Caco-2 (cell line): ENCODE measurements around the gene SQSTM1. TPM values are rescaled to one million over a fixed set of nuclear protein-coding genes. Genes with fewer than 3 reads are reported as not detected.
"Not testable (repeated sequence)": the region's sequence is repeated elsewhere in the genome, so short reads cannot be mapped to it uniquely, and the experiment has no call there.

ENCODE experiments used
- BruUV-seq: library from RNA; stranded (reverse); fragments of 400-500 nt; replicated peaks from 2 replicates; lab custom pipeline; 2021; lab: Mats Ljungman, UMichigan
- CTCF ChIA-PET: fragments of 300-600 bp; sonication (Branson Sonifier 250); formaldehyde crosslinking; loops from one replicate; lab custom pipeline; 2022; ENCODE audit warnings: antibody characterized with exemption; lab: Charles Lee
- POLR2A ChIA-PET: fragments of 300-600 bp; sonication (Branson Sonifier 250); formaldehyde crosslinking; loops from one replicate; lab custom pipeline; 2022; ENCODE audit warnings: antibody characterized with exemption; lab: Charles Lee
- DNase-seq, 2 experiments: peaks; one replicate each; pipeline versions ENCODE4 v3.0.0 to v3.0.0-alpha.2; 2020 to 2022
- H3K27me3 ChIP-seq: replicated peaks from 2 replicates; pipeline ENCODE4 v1.6.0; 2011; ENCODE audit warnings: low read length; ENCODE audit not compliant: control insufficient read depth, insufficient read depth
- H3K36me3 ChIP-seq: 2 replicates; pipeline ENCODE4 v1.5.1; 2011; ENCODE audit warnings: low read length; ENCODE audit not compliant: control insufficient read depth, insufficient read depth
- H3K4me1 ChIP-seq: fragments of 250-450 bp; sonication (Bioruptor Pico); 2 replicates; pipeline ENCODE4 v1.5.1; 2020; ENCODE audit warnings: mild to moderate bottlenecking
- H3K4me3 ChIP-seq: 2 replicates; pipeline ENCODE4 v1.5.1; 2011; ENCODE audit warnings: low read depth, mild to moderate bottlenecking, control low read depth, low read length
- H3K9me3 ChIP-seq: fragments of 250-450 bp; sonication (Bioruptor Pico); 2 replicates; pipeline ENCODE4 v1.5.1; 2020; ENCODE audit warnings: mild to moderate bottlenecking, moderate library complexity
- H3K27ac Mint-ChIP-seq: one replicate; pipeline ENCODE4 v1.8.0; 2022; ENCODE audit warnings: mixed read lengths; ENCODE audit not compliant: unreplicated experiment
- H3K27me3 Mint-ChIP-seq: one replicate; pipeline ENCODE4 v1.8.0; 2022; ENCODE audit warnings: mixed read lengths; ENCODE audit not compliant: insufficient read depth, unreplicated experiment
- H3K36me3 Mint-ChIP-seq: one replicate; pipeline ENCODE4 v1.8.0; 2022; ENCODE audit warnings: mild to moderate bottlenecking, mixed read lengths; ENCODE audit not compliant: insufficient read depth, unreplicated experiment
- H3K4me1 Mint-ChIP-seq: one replicate; pipeline ENCODE4 v1.8.0; 2022; ENCODE audit warnings: low read depth, mixed read lengths; ENCODE audit not compliant: unreplicated experiment
- H3K4me3 Mint-ChIP-seq: one replicate; pipeline ENCODE4 v1.8.0; 2022; ENCODE audit warnings: mild to moderate bottlenecking, moderate library complexity, mixed read lengths; ENCODE audit not compliant: unreplicated experiment
- H3K9me3 Mint-ChIP-seq: one replicate; pipeline ENCODE4 v1.8.0; 2022; ENCODE audit warnings: mixed read lengths; ENCODE audit not compliant: unreplicated experiment
- CTCF ChIP-seq, 2 experiments: fragments of 200-600 bp in 1 of 2; IDR thresholded peaks; 1 replicate in 1 of 2; 2 replicates in 1 of 2; pipeline versions ENCODE4 v1.5.1 to v1.8.0; 2011 to 2022; ENCODE audit warnings: antibody characterized with exemption in 1 of 2, control low read depth in 1 of 2, inconsistent platforms in 1 of 2, low read depth in 1 of 2, low read length in 1 of 2, mild to moderate bottlenecking in 1 of 2, moderate library complexity in 1 of 2; ENCODE audit not compliant: insufficient read depth in 1 of 2, severe bottlenecking in 1 of 2, unreplicated experiment in 1 of 2
- intact Hi-C: fragments of 100-400 bp; cut with micrococcal nuclease; formaldehyde crosslinking; loops from one replicate; pipeline ENCODE4 v1.10.0; 2022; ENCODE audit not compliant: unreplicated experiment
- total RNA-seq: library from RNA; stranded (reverse); gene quantifications from 2 replicates; pipeline ENCODE4 v1.2.3, GENCODE V29; 2022

SQSTM1 gene
- total RNA-seq, 1 experiment from 2014 or later, result 259 TPM

- H3K4me1 ChIP-seq, result no peaks in the 10 kb centered on the region
- no peaks in the 10 kb centered on the region for H3K27me3 ChIP-seq
- BruUV-seq, result no TSS peak
- peaks cover 12% of the 10 kb centered on the region for H3K36me3 ChIP-seq
- Mint-ChIP-seq H3K4me3 (no peak overlapping the region), H3K27me3 (no peaks in the 10 kb centered on the region), H3K4me1 (no peaks in the 10 kb centered on the region), H3K9me3 (no peaks in the 10 kb centered on the region), H3K36me3 (peaks cover 96% of the 10 kb centered on the region), H3K27ac (no peak overlapping the region)
- TF ChIP-seq CTCF (IDR thresholded peaks at IDR 0.05; ENCODE audit: insufficient read depth in 1 of 2, low read depth in 1 of 2, low read length in 1 of 2, severe bottlenecking in 1 of 2, unreplicated experiment in 1 of 2), result no peak
- no peak for DNase-seq
- H3K4me3 ChIP-seq, result no peak overlapping the region
- intact Hi-C loops, result no loop called here
- ChIA-PET CTCF (no interaction called here), POLR2A (no interaction called here)
- no peaks in the 10 kb centered on the region for H3K9me3 ChIP-seq
These were observed 13.0 kb downstream of the SQSTM1 start for GRCh38 chr5:179833709-179834070.

- Mint-ChIP-seq H3K4me3 (no peak overlapping the region), H3K36me3 (peaks cover 93% of the 10 kb centered on the region), H3K27me3 (no peaks in the 10 kb centered on the region), H3K27ac (no peak overlapping the region), H3K9me3 (no peaks in the 10 kb centered on the region), H3K4me1 (no peaks in the 10 kb centered on the region)
- no peaks in the 10 kb centered on the region for H3K27me3 ChIP-seq
- POLR2A ChIA-PET, result interaction anchor here (0.6 kb wide), 1 partner anchor 11 kb away, joined by 8 read pairs; no protein-coding TSS in a partner anchor
- no peak for TF ChIP-seq CTCF (IDR thresholded peaks at IDR 0.05; ENCODE audit: insufficient read depth in 1 of 2, low read depth in 1 of 2, low read length in 1 of 2, severe bottlenecking in 1 of 2, unreplicated experiment in 1 of 2)
- no peaks in the 10 kb centered on the region for H3K4me1 ChIP-seq
- H3K36me3 ChIP-seq, result peaks cover 10% of the 10 kb centered on the region
- DNase-seq, result no peak
- H3K4me3 ChIP-seq, result no peak overlapping the region
- H3K9me3 ChIP-seq, result no peaks in the 10 kb centered on the region
- no TSS peak for BruUV-seq
- CTCF ChIA-PET, result no interaction called here
- intact Hi-C loops, result no loop called here
These were observed 13.4 kb downstream of the SQSTM1 start for GRCh38 chr5:179834120-179834519.

GRCh38 chr5:179834871-179835270 lies 14.2 kb downstream of the SQSTM1 start:
- H3K9me3 Mint-ChIP-seq, BruUV-seq, CTCF ChIA-PET, H3K4me1 Mint-ChIP-seq, H3K4me3 ChIP-seq, H3K4me3 Mint-ChIP-seq, DNase-seq, H3K27me3 ChIP-seq, H3K9me3 ChIP-seq, H3K27ac Mint-ChIP-seq, H3K27me3 Mint-ChIP-seq, intact Hi-C loops, H3K4me1 ChIP-seq: not testable (repeated sequence)
- POLR2A ChIA-PET, result interaction anchor here (0.6 kb wide), 1 partner anchor 12 kb away, joined by 8 read pairs; no protein-coding TSS in a partner anchor
- H3K36me3 ChIP-seq, result peaks cover 10% of the 10 kb centered on the region
- H3K36me3 Mint-ChIP-seq, result peaks cover 92% of the 10 kb centered on the region
